A549 (cell line): ENCODE measurements around the gene DPP7. TPM values are rescaled to one million over a fixed set of nuclear protein-coding genes. Genes with fewer than 3 reads are reported as not detected.

ENCODE experiments used
- ATAC-seq, 2 experiments: fragments of 200-7000 bp in 1 of 2; fragments of >200 bp in 1 of 2; cut with Nextera tagmentation in 1 of 2; cut with Tn5 transposase in 1 of 2; 3 replicates each; pipeline versions ENCODE4 v1.8.0 to v1.9.1; 2018 to 2020; ENCODE audit warnings: mild to moderate bottlenecking in 1 of 2, moderate library complexity in 1 of 2
- CTCF ChIA-PET: fragments of 300-600 bp; sonication (Branson Sonifier 250); formaldehyde crosslinking; extraction: SDS; loops from one replicate; lab custom pipeline; 2021; ENCODE audit warnings: antibody characterized with exemption, inconsistent platforms; lab: Yijun Ruan, JAX
- POLR2A ChIA-PET: fragments of 350-600 bp; formaldehyde crosslinking; extraction: SDS; loops from one replicate; lab custom pipeline; 2021; ENCODE audit warnings: antibody characterized with exemption, inconsistent platforms; lab: Yijun Ruan, JAX
- DNase-seq, 2 experiments: peaks; one replicate each; pipeline versions ENCODE4 v3.0.0 to v3.0.0-alpha.2; 2011 to 2016; ENCODE audit warnings: low read depth in 1 of 2, low spot score in 1 of 2
- FAIRE-seq: peaks from 2 replicates; lab custom pipeline; 2011; peaks lifted over from hg19 to GRCh38; lab: Jason Lieb, UNC
- H3K27ac ChIP-seq, 2 experiments: fragments of >200 bp; sonication (Bioruptor Twin); formaldehyde crosslinking; 3 replicates each; pipeline ENCODE4 v1.5.1; 2016 to 2017
- H3K4me1 ChIP-seq: fragments of >200 bp; sonication (Bioruptor Twin); formaldehyde crosslinking; 3 replicates; pipeline ENCODE4 v1.6.1; 2016
- H3K4me2 ChIP-seq: fragments of >200 bp; sonication (Bioruptor Twin); formaldehyde crosslinking; 3 replicates; pipeline ENCODE4 v1.6.1; 2016
- H3K4me3 ChIP-seq: fragments of >200 bp; sonication (Bioruptor Twin); formaldehyde crosslinking; 3 replicates; pipeline ENCODE4 v1.5.1; 2016
- H3K9me3 ChIP-seq: fragments of >200 bp; sonication (Bioruptor Twin); formaldehyde crosslinking; 3 replicates; pipeline ENCODE4 v1.6.1; 2016
- ATOH8 ChIP-seq: fragments of 250-450 bp; sonication (Bioruptor Pico); IDR thresholded peaks from 2 replicates; pipeline ENCODE4 v1.5.0; 2020; ENCODE audit warnings: low read depth, mild to moderate bottlenecking, moderate library complexity
- BCL3 ChIP-seq: fragments of >200 bp; sonication (Bioruptor Twin); formaldehyde crosslinking; IDR thresholded peaks from 3 replicates; pipeline ENCODE4 v1.6.1; 2016
- BHLHE40 ChIP-seq: IDR thresholded peaks from 2 replicates; pipeline ENCODE4 v1.6.1; 2012; ENCODE audit warnings: low read depth, low read length, inconsistent platforms
- E2F6 ChIP-seq: IDR thresholded peaks from 2 replicates; pipeline ENCODE4 v1.6.1; 2012; ENCODE audit warnings: low read depth, borderline replicate concordance
- EHF ChIP-seq: fragments of 250-450 bp; sonication (Bioruptor Pico); IDR thresholded peaks from 2 replicates; pipeline ENCODE4 v1.5.0; 2020; ENCODE audit warnings: mild to moderate bottlenecking
- FOSL2 ChIP-seq, 2 experiments: fragments of 450-650 bp in 1 of 2; fragments of >200 bp in 1 of 2; sonication (Bioruptor Twin) in 1 of 2; formaldehyde crosslinking; IDR thresholded peaks; 2 replicates each; pipeline versions ENCODE4 v1.5.0 to v1.6.1; 2016 to 2020; ENCODE audit warnings: mild to moderate bottlenecking in 1 of 2, moderate library complexity in 1 of 2
- HEYL ChIP-seq: fragments of 250-450 bp; sonication (Bioruptor Pico); IDR thresholded peaks from 2 replicates; pipeline ENCODE4 v1.8.0; 2021; ENCODE audit warnings: mild to moderate bottlenecking, moderate library complexity
- MYC ChIP-seq: IDR thresholded peaks from 2 replicates; pipeline ENCODE4 v1.6.1; 2012; ENCODE audit warnings: mild to moderate bottlenecking, inconsistent platforms, low read length, improper control_type of control experiment, borderline replicate concordance
- NPAS2 ChIP-seq: fragments of 250-450 bp; sonication (Bioruptor Pico); IDR thresholded peaks from 2 replicates; pipeline ENCODE4 v1.8.0; 2022; ENCODE audit warnings: mild to moderate bottlenecking, moderate library complexity, borderline replicate concordance
- NR3C1 ChIP-seq: fragments of >200 bp; sonication (Bioruptor Twin); formaldehyde crosslinking; IDR thresholded peaks from 3 replicates; pipeline ENCODE4 v1.6.1; 2017
- PBX3 ChIP-seq: IDR thresholded peaks from 2 replicates; pipeline ENCODE4 v1.6.1; 2012
- PHF8 ChIP-seq: fragments of 200-600 bp; sonication (generic); IDR thresholded peaks from 2 replicates; pipeline ENCODE4 v1.6.1; 2016; ENCODE audit warnings: low read depth, mild to moderate bottlenecking, antibody characterized with exemption, moderate library complexity, borderline replicate concordance
- RAD21 ChIP-seq, 2 experiments: fragments of >200 bp in 1 of 2; sonication (Bioruptor Twin) in 1 of 2; formaldehyde crosslinking in 1 of 2; IDR thresholded peaks in 1 of 2; conservative IDR thresholded peaks in 1 of 2; 2 replicates in 1 of 2; 3 replicates in 1 of 2; pipeline ENCODE4 v1.6.1; 2012 to 2018; ENCODE audit warnings: inconsistent platforms in 1 of 2
- RCOR1 ChIP-seq: fragments of 150-350 bp; IDR thresholded peaks from 2 replicates; pipeline ENCODE4 v1.6.1; 2014; ENCODE audit warnings: antibody characterized with exemption, low read length, low read depth
- REST ChIP-seq: fragments of 200-600 bp; sonication (generic); IDR thresholded peaks from 2 replicates; pipeline ENCODE4 v1.6.1; 2016; ENCODE audit warnings: antibody characterized with exemption, mild to moderate bottlenecking, moderate library complexity
- RNF2 ChIP-seq: fragments of 200-600 bp; sonication (generic); IDR thresholded peaks from 2 replicates; pipeline ENCODE4 v1.6.1; 2016; ENCODE audit warnings: low read depth, mild to moderate bottlenecking, antibody characterized with exemption, moderate library complexity, borderline replicate concordance
- SMC3 ChIP-seq: fragments of >200 bp; sonication (Bioruptor Twin); formaldehyde crosslinking; IDR thresholded peaks from 3 replicates; pipeline ENCODE4 v1.6.1; 2018; ENCODE audit warnings: inconsistent platforms
- TFCP2L1 ChIP-seq: fragments of 250-450 bp; sonication (Bioruptor Pico); IDR thresholded peaks from 2 replicates; pipeline ENCODE4 v1.5.0; 2021; ENCODE audit warnings: mild to moderate bottlenecking
- ZC3H11A ChIP-seq: fragments of 450-650 bp; IDR thresholded peaks from 2 replicates; pipeline ENCODE4 v1.6.1; 2014; ENCODE audit warnings: antibody characterized with exemption, mild to moderate bottlenecking
- ZFP36 ChIP-seq: fragments of 450-650 bp; IDR thresholded peaks from 2 replicates; pipeline ENCODE4 v1.6.1; 2014; ENCODE audit warnings: borderline replicate concordance; ENCODE audit not compliant: partially characterized antibody
- WGBS: methylation state at CpG from one replicate; pipeline ENCODE4 v1.1.6; 2017; ENCODE audit errors: missing lambda C conversion rate; 5-methylcytosine and 5-hydroxymethylcytosine counted together
- polyA plus RNA-seq, 4 experiments: library from polyadenylated mRNA; depleted of rRNA in 3 of 4; stranded (reverse); fragments of >200 nt; fragmentation: RNase III in 1 of 4; extraction: RNeasy Plus Mini Kit Qiagen cat#74134 plus additional on column Dnase treatment in 1 of 4; gene quantifications; 2 replicates in 3 of 4; 3 replicates in 1 of 4; pipeline ENCODE4 v1.2.3, GENCODE V29; 2011 to 2017

Gene DPP7
- polyA plus RNA-seq, 2 of the 4 experiments (the other 2 are of a cell fraction) = 27.6 to 71.8 TPM

GRCh38 chr9:137160054-137160425 lies 45.5 kb upstream of the DPP7 start:
- FAIRE-seq = no peak
- ChIA-PET CTCF (interaction anchor here (1.2 to 1.3 kb wide), 2 partner anchors 15 to 67 kb away, joined by 3 read pairs; partner anchors contain the start of gene RNF224), POLR2A (interaction anchor here (0.6 kb wide), 1 partner anchor 66 kb away, joined by 3 read pairs; no protein-coding TSS in a partner anchor)
- no peak for DNase-seq
- H3K4me3 ChIP-seq = no peak overlapping the region
- peaks cover 25% of the 10 kb centered on the region for H3K4me1 ChIP-seq
- H3K27ac ChIP-seq = no peak overlapping the region
- no peak overlapping the region for H3K4me2 ChIP-seq
- no peak for ATAC-seq
- H3K9me3 ChIP-seq = no peaks in the 10 kb centered on the region
- no peak for TF ChIP-seq FOSL2 (IDR thresholded peaks at IDR 0.05)
- no peak for TF ChIP-seq FOSL2 (CRISPR knock-in tag; IDR thresholded peaks at IDR 0.05)
- no peak for TF ChIP-seq BCL3
- no peak for TF ChIP-seq RCOR1
- no peak for TF ChIP-seq SMC3
- no peak for TF ChIP-seq REST
- no peak for TF ChIP-seq MYC
- TF ChIP-seq HEYL (CRISPR knock-in tag) = no peak
- no peak for TF ChIP-seq PHF8
- no peak for TF ChIP-seq PBX3
- no peak for TF ChIP-seq E2F6
- TF ChIP-seq NR3C1 = no peak
- TF ChIP-seq ATOH8 (CRISPR knock-in tag) = no peak
- TF ChIP-seq TFCP2L1 (CRISPR knock-in tag) = no peak
- no peak for TF ChIP-seq ZC3H11A
- TF ChIP-seq ZFP36 = no peak
- TF ChIP-seq RNF2 = no peak
- TF ChIP-seq EHF (CRISPR knock-in tag) = no peak
- no peak for TF ChIP-seq NPAS2
- TF ChIP-seq BHLHE40 = no peak
- TF ChIP-seq RAD21 (conservative IDR thresholded peaks at IDR 0.05 in 1 of 2, IDR thresholded peaks at IDR 0.05 in 1 of 2) = no peak
- WGBS = 42% methylated on average over 17 of the region's 17 CpGs
